ENCODE results near the gene HSPB6. TPM values are rescaled to one million over a fixed set of nuclear protein-coding genes. Genes with fewer than 3 reads are reported as not detected.

The HSPB6 gene
- total RNA-seq, 4 donors from 2014 or later: 44.9 to 119 (median 96.6) TPM

DNA sequence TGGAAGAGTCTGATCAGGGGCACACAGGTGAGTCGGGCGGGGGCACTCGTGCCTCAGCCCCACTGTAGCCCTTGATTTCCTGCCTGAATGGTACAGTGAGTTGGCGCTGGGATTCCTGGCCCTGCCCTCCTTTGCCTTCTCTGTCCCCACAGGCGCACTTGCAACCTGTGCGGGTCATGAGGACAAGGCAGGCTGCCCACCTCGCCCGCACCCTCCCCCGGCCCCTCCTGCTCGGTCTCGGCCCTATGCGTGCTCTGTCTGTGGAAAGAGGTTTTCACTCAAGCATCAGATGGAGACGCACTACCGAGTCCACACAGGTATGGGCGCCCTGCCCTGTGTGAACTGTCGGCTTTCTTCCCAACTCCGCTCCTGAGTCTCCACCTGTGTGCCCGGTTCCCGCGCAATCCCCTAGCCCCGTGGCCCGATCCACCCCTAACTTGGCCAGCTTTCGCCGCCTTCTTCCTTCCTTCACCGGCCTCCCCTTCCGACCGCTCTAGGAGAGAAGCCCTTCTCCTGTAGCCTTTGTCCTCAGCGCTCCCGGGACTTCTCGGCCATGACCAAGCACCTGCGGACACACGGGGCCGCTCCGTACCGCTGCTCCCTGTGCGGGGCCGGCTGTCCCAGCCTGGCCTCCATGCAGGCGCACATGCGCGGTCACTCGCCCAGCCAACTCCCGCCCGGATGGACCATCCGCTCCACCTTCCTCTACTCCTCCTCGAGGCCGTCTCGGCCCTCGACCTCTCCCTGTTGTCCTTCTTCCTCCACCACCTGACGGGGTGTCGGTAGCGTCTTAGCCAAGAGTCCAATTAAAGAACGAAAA is 40.6 kb downstream of the HSPB6 start:
- H3K4me1 ChIP-seq: peaks cover 0 to 43% (median 19%) of the 10 kb centered on the region in 3 donors
- peak; percentile 23 for ATAC-seq
- H3K27ac ChIP-seq: peak overlapping the region; percentile 35 to 98 (median 92)
- no peaks in the 10 kb centered on the region for H3K27me3 ChIP-seq
- H3K36me3 ChIP-seq: peaks cover 0 to 17% of the 10 kb centered on the region in 2 donors
- H3K9me3 ChIP-seq: no peaks in the 10 kb centered on the region
- H3K4me3 ChIP-seq: peak overlapping the region; percentile 57 to 94
- no peak for TF ChIP-seq POLR2AphosphoS5 (IDR thresholded peaks at IDR 0.05)
- TF ChIP-seq, protein P1, sequence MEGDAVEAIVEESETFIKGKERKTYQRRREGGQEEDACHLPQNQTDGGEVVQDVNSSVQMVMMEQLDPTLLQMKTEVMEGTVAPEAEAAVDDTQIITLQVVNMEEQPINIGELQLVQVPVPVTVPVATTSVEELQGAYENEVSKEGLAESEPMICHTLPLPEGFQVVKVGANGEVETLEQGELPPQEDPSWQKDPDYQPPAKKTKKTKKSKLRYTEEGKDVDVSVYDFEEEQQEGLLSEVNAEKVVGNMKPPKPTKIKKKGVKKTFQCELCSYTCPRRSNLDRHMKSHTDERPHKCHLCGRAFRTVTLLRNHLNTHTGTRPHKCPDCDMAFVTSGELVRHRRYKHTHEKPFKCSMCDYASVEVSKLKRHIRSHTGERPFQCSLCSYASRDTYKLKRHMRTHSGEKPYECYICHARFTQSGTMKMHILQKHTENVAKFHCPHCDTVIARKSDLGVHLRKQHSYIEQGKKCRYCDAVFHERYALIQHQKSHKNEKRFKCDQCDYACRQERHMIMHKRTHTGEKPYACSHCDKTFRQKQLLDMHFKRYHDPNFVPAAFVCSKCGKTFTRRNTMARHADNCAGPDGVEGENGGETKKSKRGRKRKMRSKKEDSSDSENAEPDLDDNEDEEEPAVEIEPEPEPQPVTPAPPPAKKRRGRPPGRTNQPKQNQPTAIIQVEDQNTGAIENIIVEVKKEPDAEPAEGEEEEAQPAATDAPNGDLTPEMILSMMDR (IDR thresholded peaks at IDR 0.05): no peak
- TF ChIP-seq POLR2A (IDR thresholded peaks at IDR 0.05): no peak
- TF ChIP-seq EP300 (IDR thresholded peaks at IDR 0.05): no peak
- WGBS, 2 donors (ENCODE audit: low coverage in 1 of 2): 0 to 5% methylated on average over 12 to 34 of the region's 52 CpGs

DNA sequence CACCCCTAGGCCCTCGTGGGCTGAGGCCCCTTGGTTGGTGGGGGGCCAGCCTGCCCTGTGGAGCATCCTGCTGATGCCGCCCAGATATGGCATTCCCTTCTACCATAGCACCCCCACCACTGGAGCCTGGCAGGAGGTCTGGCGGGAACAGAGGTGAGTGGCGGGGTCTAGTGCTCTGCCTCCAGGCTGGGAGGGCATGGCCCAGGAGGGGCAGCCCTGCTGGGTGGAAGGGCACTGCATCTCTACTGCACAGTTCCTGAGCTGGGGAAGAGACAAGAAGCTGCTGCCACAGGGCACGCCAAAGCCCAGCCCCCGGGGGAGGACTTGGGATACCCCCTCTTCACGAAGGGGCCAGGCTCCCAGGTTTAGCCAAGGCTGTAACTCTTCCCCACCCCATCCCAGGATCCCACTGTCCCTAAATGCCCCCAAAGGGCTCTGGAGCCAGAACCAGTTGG is 41.4 kb downstream of the HSPB6 start:
- no peak for ATAC-seq
- Histone ChIP-seq H3K4me3 (peak overlapping the region in 1 of 2 donors; percentile 94), H3K36me3 (peaks cover 0 to 9% of the 10 kb centered on the region in 2 donors), H3K27me3 (no peaks in the 10 kb centered on the region), H3K4me1 (peaks cover 0 to 37% (median 19%) of the 10 kb centered on the region in 3 donors), H3K27ac (peak overlapping the region in 3 of 4 donors; percentile 91 to 98 (median 94)), H3K9me3 (no peaks in the 10 kb centered on the region)
- WGBS, 2 donors (ENCODE audit: low coverage in 1 of 2): 40% methylated on average over 1 of the region's 7 CpGs; no CpG with 5 or more reads in 1 of the 2 donors
- TF ChIP-seq, protein P1 (IDR thresholded peaks at IDR 0.05): no peak
- TF ChIP-seq POLR2A (IDR thresholded peaks at IDR 0.05): no peak

DNA sequence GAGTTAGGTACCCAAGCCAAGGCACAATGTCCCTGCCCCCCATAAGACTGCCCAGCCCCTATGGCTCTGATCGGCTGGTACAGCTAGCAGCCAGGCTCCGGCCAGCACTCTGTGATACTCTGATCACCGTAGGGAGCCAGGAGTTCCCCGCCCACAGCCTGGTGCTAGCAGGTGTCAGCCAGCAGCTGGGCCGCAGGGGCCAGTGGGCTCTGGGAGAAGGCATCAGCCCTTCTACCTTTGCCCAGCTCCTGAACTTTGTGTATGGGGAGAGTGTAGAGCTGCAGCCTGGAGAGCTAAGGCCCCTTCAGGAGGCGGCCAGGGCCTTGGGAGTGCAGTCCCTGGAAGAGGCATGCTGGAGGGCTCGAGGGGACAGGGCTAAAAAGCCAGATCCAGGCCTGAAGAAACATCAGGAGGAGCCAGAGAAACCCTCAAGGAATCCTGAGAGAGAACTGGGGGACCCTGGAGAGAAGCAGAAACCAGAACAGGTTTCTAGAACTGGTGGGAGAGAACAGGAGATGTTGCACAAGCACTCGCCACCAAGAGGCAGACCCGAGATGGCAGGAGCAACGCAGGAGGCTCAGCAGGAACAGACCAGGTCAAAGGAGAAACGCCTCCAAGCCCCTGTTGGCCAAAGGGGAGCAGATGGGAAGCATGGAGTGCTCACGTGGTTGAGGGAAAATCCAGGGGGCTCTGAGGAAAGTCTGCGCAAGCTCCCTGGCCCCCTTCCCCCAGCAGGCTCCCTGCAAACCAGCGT is 42.1 kb downstream of the HSPB6 start:
- ATAC-seq: no peak
- H3K27ac ChIP-seq: peak overlapping the region in 2 of 4 donors; percentile 91 to 98
- WGBS, 2 donors (ENCODE audit: low coverage in 1 of 2): 73 to 82% methylated on average over 3 of the region's 14 CpGs
- peaks cover 0 to 3% of the 10 kb centered on the region in 2 donors for H3K36me3 ChIP-seq
- H3K9me3 ChIP-seq: no peaks in the 10 kb centered on the region
- TF ChIP-seq EP300 (IDR thresholded peaks at IDR 0.05): no peak
- TF ChIP-seq, protein P1 (IDR thresholded peaks at IDR 0.05): no peak
- TF ChIP-seq POLR2AphosphoS5 (IDR thresholded peaks at IDR 0.05): no peak
- TF ChIP-seq POLR2A (IDR thresholded peaks at IDR 0.05): no peak
- no peak overlapping the region for H3K4me3 ChIP-seq
- H3K27me3 ChIP-seq: no peaks in the 10 kb centered on the region
- H3K4me1 ChIP-seq: peaks cover 0 to 31% (median 19%) of the 10 kb centered on the region in 3 donors

DNA sequence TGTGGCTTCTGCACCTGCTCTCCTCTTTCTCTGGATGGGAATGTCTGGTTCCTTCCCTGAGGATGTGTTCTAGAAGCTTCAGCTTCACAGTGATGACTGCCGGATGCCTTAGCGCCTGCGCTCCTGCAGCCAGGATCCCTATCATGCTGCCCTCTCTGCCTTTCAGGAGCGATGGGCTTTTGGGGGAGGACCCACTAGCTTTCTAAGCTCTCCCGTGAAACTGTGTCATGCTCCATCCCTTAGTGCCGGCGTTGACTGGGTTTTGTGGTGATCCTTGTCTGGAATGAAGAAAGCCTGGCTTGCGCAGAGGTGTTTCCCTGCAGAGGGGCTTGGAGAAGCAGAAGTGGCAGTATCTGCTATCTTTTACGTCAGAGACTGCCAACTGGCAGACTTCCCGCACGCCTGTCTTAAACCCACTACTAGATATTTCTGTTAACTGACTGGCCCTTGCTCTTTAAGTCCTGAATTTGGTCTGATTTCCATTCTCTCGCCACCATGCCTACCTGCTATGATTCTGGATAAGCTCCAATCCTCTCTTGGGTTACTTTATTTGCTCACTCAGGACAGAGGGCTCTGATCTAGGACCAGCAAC is 42.8 kb downstream of the HSPB6 start:
- TF ChIP-seq POLR2A (IDR thresholded peaks at IDR 0.05) (no peak), POLR2AphosphoS5 (IDR thresholded peaks at IDR 0.05) (no peak), EP300 (IDR thresholded peaks at IDR 0.05) (no peak)
- TF ChIP-seq, protein P1 (IDR thresholded peaks at IDR 0.05): no peak
- WGBS, 2 donors (ENCODE audit: low coverage in 1 of 2): 67 to 76% methylated on average over 4 to 9 of the region's 12 CpGs
- H3K27me3 ChIP-seq: no peaks in the 10 kb centered on the region
- H3K27ac ChIP-seq: no peak overlapping the region
- no peak for ATAC-seq
- H3K4me3 ChIP-seq: no peak overlapping the region
- H3K4me1 ChIP-seq: peaks cover 0 to 23% (median 14%) of the 10 kb centered on the region in 3 donors
- H3K9me3 ChIP-seq: no peaks in the 10 kb centered on the region
- H3K36me3 ChIP-seq: no peaks in the 10 kb centered on the region

All from gastroesophageal sphincter (tissue), 4 donors.